Jurkat, Clone E6-1 (cell line): Measurements from ENCODE around the gene FRMPD1.
A peak's percentile ranks its signal among the peaks of the same experiment; 100 is the strongest.

ENCODE experiments used
- DNase-seq: peaks from one replicate; pipeline ENCODE4 v3.0.0-alpha.2; 2011; ENCODE audit warnings: low read depth, low spot score
- H3K4me3 ChIP-seq: 2 replicates; pipeline ENCODE4 v1.5.1; 2011; ENCODE audit warnings: mild to moderate bottlenecking, low read length, control low read depth, moderate library complexity

FRMPD1 gene

DNA sequence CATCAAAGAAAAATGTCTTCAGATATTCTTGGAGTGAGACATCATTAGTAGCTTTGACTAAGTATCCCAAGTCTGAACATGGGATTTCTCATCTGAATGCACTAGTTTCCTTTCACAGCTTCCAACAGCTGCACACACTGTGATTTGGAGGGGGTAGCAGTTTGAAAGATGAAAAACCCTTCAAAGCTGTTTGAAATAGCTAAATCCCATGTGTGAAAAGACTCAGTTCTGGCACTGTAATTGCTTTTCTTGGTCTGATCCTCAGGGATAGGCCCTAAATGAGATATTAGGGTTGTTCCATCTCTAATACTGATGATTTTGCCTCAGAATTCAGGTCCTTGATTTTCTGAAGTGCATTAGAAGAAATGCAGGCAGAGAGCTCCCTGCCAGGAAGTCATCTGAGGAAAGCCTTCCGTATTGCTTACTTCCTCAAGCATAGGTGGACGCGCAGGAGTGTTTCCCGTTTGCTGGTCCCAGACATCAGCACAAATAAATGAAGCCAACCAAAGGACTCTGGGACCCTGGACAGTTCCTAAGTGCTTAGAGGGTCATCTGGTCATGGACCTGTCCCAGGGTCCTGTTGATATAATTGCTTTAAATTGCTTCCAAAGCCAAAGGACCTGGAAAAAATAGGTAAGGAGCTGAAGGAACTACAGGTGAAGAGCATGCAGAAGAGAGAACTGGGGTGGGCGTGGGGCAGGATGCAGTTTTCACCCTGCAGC lies 25.6 kb upstream of the FRMPD1 start:
- no peak overlapping the region for H3K4me3 ChIP-seq
- DNase-seq, result no peak

DNA sequence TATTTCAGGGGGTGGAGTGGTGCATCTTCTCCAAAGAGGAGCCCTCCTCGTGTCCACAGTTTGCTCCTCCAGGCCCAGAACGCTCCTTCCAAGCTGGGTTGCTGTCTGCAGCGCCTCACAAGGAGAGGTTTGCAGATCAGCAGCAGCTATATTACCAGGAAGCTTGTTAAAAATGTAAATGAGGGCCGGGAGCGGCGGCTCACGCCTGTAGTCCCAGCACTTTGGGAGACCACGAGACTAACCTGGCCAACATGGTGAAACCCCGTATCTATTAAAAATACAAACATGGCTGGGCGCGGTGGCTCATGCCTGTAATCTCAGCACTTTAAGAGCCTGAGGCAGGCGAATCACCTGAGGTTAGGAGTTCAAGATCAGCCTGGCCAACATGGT lies 25.0 kb upstream of the FRMPD1 start:
- no peak for DNase-seq
- no peak overlapping the region for H3K4me3 ChIP-seq

DNA sequence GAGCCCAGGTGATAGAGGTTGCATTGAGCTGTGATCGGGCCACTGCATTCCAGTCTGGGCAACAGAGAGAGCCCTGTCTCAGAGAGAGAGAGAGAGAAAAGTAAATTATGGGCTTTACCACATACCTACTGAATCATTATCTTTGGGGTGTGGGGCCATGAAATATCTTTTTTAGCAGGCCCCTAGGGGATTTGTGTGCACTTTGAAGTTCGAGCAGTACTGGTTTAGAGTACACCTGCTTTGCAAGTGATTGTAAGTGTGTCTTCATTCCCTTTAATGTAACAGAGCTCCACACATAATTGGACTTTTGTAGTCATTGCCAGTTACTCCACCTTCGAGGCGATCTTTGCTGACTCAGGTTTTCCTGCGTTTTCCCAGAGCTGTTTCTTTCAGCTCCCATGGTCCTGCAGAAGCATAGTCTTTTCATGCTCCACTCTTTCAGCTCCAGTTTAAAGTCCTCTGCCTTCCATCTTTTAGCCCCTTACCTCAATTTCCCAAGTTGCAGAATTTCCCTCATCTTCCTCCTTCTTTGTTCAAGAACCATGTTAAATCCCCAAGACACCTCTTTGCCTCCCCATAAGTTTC lies 24.0 kb upstream of the FRMPD1 start:
- DNase-seq, result peak; percentile 67
- no peak overlapping the region for H3K4me3 ChIP-seq

DNA sequence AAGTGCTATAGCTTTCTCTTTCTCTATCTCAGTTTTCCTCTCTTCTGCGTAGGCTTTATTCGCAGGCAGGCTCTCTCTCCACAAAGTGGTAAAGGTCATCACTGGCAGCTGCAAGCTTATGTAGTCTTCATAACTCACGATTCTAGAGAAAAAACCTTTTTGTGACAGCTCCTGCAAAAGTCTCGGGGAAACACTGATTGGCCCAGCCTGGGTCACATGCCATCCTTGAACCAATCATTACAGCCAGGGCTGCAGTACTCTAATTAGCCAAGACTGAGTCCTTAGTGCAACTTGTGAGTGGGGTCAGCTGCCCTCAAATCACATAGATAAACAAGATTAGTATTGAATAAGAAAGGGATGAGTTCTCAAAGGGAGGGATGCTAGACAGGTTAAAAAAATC lies 18.3 kb upstream of the FRMPD1 start:
- no peak for DNase-seq
- H3K4me3 ChIP-seq, result no peak overlapping the region

DNA sequence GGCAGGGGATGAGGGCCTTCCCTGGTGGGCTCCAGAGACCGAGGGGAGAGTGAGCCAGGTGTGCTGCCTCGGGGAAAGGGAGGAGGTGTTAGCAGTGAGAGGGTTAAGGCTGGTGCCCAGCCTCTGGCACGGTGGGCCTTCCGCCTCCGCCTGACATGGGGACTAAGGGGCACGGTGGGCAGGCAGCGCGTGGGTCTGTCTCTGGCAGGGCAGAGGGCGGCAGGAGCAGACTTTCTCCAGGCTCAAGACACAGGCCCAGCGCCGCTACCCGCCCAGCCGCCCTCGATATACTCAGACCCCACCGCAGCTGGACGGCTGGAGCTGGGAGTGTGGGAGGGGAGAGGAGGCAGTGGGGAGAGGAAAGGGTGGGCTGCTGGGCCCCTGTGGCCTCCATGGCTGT lies 14.9 kb upstream of the FRMPD1 start:
- no peak for DNase-seq

DNA sequence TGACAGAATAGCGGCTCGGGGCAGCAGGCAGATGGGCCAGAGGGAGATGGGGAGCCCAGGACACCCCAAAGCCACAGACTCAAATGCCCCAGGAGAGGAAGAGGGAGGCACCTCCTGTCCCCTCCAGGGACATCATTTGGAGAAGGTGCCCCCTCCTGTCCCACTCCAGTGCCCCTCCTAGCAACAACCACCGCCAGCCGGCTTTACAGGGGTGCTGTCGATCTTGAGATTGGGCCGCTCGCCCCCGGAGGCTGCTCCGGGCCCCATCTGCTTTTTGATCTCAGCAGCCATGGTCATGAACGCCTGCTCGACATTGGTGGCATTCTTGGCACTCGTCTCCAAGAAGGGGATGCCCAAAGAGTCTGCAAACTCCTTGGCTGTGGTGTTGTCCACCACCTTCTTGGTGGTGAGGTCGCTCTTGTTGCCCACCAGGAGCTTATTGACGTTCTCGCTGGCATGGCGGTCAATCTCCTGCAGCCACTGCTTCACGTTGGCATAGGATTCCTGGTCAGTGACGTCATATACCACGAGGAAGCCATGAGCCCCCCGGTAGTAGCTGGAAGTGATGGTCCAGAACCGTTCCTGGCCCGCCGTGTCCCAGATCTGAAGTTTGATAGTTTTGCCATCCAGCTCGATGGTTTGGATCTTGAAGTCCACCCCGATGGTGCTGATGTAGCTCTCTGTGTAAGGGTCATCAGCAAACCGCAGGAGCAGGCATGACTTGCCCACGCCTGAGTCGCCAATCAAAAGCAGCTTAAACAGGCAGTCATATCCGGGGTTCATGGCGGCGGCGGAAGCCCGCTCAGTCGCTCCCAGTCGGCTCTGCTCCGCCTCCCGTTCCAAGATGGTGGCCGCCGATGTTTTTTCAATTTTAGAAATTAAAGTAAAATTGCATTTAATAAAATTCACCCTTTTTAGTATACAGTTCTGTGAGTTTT lies 14.0 kb upstream of the FRMPD1 start:
- H3K4me3 ChIP-seq, result no peak overlapping the region
- no peak for DNase-seq

More for the DNA sequence above, 14.9 kb upstream of the FRMPD1 start:
- no peak overlapping the region for H3K4me3 ChIP-seq

DNA sequence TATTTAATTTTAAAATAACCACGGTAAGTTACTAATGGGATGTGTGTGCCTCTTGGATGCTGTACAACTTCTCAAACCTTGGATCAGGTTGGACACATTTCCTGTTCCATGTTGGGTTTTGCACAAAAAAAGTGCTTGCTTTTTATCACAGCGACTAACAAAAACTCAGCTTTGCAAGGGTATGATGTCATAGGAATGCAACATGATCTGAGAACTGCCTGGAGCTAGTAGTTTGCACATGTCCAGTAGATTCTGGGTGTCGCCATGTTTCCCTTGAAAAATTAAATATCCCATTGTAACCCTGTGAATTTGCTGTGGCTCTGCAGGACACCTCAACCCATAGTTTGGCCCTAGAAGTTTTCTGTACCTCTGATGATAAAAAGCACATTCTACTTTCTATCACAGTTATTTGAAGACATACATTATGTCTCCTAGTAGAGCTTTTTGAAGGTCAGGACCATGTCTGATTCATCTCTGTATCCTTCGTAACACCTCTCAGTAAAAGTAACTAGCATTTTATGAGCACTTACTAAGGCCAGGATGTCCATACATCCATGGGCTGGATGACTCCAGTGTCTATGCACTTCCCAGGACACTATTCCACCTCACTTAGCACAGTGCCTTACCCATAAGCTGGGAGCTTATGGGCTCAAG lies 11.5 kb upstream of the FRMPD1 start:
- no peak overlapping the region for H3K4me3 ChIP-seq
- DNase-seq, result no peak

DNA sequence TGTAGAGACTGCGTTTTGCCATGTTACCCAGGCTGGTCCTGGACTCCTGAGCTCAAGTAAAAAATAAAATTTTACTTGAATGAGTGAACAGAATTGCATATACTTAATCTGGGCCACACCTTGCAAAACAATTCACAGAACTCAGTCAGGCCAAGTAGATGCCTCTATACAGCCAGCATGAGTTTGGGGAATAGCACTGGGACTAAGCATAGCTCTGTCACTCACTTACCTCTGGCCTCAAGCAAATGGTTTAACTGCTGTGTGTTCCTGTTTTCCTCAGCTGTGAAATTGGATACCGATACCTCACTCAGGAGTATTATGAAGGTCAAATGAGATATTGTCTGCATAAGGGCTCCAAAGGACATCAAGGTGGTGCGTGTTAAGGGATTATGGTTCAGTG lies 10.9 kb upstream of the FRMPD1 start:
- no peak overlapping the region for H3K4me3 ChIP-seq
- DNase-seq, result no peak

DNA sequence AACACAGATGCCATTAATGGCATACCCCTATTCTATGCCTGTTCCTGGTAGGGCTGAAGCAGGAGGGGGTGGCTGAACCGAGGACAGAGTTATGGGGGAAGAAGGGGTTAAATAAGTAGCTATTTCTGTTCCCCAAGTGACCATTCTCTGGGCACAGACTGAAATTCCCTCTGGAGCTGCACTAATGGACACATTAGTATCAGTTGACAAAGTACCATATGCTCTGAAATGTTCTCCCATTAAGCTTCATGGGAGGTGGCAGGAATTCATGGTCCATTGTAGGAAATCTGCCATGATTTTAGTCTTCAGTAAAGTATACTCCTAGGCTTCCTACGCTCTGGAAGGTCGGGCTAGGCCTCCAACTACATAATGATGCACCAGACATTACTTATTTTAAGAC lies 10.5 kb upstream of the FRMPD1 start:
- H3K4me3 ChIP-seq, result no peak overlapping the region
- no peak for DNase-seq

DNA sequence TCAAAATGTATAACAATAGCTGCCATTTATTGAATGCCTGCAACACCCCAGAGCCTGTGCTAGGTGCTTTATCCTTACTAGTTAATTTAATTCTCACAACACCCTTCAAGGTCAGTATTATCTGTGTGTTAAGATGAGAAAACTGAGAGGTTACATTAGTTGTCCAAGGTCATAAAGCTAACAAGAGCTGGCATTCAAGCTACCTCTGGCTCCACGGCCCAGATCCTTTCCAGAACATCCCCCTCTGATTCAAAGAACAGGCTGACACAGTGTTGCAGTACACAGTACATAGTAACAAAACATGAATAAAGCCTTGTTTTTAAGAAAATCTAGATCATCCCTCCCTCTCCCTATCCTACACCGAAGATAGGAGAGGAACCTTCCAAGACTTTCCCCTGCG lies 9.4 kb upstream of the FRMPD1 start:
- no peak overlapping the region for H3K4me3 ChIP-seq
- no peak for DNase-seq

DNA sequence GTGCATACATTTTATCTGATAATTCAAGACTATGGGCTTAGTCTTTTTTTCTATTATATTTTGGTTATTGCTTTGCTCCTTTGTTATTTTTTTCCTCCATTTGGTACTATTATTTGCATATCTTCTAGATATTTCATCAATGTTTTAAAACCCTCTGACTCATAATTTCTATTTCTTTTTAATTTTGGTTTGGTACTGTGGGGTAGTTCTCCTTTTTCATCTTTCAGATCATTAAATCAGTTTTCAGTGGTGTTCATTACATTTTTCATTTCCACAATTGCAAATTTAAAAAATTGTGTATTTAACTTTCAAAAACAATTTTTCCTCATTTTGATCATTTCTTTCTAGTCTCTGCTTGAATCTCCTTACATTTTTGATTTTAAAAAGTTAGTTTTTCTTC lies 7.5 kb upstream of the FRMPD1 start:
- H3K4me3 ChIP-seq, result no peak overlapping the region

DNA sequence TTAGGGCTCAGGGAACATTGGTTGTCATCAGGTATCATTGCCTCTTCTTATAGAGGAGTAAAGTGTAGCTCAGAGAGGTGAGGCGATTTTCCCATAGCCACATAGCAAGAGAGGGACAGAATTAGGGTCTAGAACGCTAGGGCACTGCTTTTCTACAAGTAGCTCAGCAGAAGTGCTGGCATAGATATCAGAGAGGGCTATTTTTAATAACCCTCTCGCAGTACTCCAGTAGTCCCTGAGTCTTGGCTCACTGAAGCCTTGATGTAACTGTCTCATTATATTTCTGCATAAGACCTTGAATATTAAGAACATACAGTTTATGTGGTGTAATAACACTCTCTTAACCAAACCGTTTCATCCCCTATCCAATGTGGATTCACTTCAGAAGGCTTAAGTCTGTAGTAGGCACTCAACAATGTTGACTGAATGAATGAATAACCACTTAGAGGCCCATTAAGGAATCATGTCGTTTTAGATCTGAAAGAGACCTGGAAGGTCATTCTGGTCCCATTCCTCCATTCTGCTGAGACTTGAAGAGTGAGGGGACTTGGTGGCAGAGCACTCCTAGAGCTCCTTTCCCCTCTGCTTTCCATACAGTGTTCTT lies 4.7 kb upstream of the FRMPD1 start:
- no peak for DNase-seq
- no peak overlapping the region for H3K4me3 ChIP-seq

More for the DNA sequence above, 7.5 kb upstream of the FRMPD1 start:
- no peak for DNase-seq

DNA sequence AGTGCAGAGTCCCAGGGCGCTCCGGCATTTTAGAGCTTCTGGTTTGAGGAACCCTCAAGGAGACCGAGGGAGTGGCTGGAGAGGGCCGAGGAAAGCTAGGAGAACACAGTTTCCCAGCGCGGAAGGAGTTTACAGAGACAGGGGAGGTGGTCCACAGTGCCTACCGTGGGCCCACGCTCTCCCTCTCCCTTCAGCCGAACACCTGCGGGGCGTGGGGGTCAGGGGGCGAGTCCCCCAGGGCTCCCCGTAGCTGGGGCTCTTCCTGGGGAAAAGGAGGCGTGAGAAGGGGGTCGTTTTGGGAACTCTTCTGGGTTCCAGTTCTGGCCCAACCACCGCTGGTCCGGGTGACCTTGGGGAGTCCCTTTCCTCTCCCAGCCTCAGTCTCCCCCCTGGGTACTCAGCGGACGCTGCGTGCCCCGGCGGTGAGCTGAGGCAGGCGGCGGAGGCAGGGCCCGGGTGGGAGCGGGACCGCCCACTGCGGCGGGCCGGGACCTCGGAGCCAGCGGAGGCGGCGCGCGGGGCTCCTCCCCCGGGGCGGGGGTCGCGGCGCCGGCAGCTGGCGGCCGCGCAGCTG lies 368 bp upstream of the FRMPD1 start:
- H3K4me3 ChIP-seq, result peak overlapping the region; percentile 21
- DNase-seq, result no peak

DNA sequence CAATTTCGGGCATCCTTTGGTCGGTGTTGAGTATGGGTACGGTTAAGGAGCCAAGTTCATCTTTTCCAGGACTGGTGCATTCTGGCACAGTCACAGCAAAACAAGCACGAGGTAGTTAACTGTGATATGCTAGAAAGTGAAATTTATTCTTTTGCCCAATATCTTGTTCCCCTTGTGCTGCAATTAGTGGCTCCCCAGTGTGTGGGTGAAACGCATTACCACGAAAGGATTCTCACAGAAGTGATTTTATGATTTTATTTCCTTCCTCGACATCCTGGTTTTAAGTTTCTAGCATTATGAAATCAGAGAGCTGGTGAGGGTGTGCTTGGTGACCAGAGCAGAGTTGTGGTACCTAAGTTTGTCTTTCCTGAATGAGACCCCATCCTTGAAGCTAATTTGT lies 1.5 kb downstream of the FRMPD1 start:
- H3K4me3 ChIP-seq, result no peak overlapping the region
- no peak for DNase-seq

DNA sequence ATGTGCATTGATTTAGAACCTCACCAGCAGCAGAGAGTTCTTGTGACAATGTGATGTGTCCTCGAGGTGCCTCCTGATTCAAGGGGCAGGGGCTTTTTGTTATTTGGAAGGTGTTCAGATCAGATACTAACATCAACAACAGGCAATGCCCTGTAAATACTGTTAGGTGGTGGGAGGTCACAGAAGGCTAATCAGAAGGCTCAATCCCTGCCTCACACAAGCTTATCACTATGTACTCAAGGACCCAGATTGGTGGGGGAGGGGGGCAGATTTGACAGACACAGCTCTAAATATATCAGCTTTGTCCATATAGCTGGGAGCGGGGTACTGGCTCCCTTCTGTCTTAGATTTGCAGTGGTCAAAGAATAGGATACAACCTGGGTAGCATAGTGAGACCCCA lies 2.6 kb downstream of the FRMPD1 start:
- DNase-seq, result no peak
- no peak overlapping the region for H3K4me3 ChIP-seq

DNA sequence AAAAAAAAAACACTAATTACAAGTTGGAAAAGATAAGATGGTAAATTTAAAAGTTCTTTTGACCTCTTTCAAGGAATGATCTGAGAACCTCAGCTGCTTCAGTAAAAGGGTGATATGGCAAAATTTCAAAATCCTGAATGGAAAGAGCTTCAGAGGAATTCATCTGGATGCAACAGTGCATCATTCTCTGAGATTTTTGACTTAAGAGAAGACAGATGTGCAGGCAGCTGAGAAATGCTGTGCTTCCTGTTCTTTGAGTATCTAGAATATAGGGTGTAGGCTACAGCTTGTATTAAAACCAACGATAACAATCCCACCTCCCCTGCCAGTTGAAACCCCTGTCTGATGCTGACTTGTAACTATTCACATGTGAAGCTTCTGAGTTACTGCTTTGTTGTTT lies 6.2 kb downstream of the FRMPD1 start:
- DNase-seq, result no peak
- no peak overlapping the region for H3K4me3 ChIP-seq

DNA sequence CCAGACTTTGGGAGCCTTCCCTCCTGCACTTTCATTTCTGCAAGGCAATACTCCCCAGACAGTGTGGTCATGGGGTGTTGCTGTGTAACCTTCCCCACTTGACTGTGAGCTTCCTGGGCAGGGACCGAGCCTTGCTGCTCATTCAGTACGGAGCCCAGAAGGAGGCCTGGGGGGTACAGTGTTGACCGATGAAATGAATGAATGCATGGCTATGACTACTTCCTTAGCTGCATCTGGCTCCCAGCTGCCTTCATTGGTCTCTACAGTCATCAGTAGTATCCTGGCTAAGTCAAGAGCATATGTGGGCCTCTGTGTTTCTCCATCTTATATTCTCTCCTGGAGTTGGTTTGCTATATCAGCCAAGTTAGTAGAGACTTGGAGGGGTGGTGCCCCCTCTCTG lies 9.9 kb downstream of the FRMPD1 start:
- no peak overlapping the region for H3K4me3 ChIP-seq
- no peak for DNase-seq

DNA sequence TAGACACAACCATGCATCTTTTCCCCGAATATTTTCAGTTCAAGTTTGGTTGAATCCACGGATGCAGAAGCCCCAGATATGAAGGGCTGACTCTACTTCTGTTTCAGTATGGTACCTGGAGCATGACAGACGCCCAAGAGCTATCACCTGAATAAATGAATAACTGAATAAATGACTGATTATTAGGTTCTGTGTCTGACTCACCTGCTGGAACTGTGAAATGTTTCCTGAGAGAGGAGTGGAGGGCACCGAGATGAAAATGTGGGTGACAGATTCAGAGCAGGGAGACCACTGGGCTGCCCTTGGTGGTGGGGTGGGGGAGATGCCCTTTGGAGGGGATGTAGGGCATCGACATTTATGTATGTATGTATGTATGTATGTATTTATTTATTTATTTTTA lies 13.2 kb downstream of the FRMPD1 start:
- no peak for DNase-seq
- no peak overlapping the region for H3K4me3 ChIP-seq

DNA sequence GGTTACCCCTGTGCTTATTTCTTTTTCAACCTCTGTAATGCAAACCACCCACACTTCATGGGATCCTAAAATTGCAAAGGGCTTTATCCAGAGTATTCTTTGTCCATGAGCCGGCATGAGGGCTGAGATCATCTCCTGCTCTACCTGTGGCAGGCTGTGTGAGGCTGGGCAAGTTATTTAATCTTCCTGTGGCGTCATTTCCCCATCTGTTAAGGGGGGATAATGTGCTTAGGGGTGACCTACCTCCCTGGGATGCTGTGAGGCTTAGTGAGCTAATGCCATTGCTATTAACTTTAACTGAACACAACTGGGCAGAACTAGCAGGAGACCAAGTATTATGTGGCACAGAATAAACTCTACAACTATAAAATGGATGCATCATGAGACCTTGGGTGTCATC lies 17.0 kb downstream of the FRMPD1 start:
- H3K4me3 ChIP-seq, result no peak overlapping the region
- no peak for DNase-seq
